ENCODE measurements around the gene MAD1L1. TPM values are rescaled to one million over a fixed set of nuclear protein-coding genes. Genes with fewer than 3 reads are reported as not detected.
"Not testable (repeated sequence)": the region's sequence is repeated elsewhere in the genome, so short reads cannot be mapped to it uniquely, and the experiment has no call there.

MAD1L1 gene
- total and polyA plus RNA-seq, 4 donors: 43.0 to 54.9 (median 49.9) TPM

DNA sequence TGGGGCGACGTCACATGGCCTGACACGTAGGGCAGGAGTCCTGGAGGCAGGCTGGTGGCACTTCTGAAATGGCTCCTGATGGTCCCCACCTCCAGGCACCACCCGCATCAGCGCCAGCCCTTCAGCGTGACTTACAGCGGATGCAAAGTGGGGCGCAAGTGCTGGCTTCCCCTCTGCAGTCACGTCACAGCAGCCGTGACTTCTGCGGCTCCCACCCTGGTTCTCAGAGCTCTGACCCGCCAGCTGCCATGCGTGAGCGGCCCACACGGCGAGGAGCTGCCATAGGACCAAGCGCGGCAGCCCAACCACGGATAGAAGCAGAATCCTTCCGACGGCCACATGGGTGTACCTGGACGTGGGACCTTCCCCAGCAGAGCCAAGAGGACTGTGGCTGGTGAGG, 403.6 kb downstream of the MAD1L1 start:
- Histone ChIP-seq H3K36me3 (ENCODE audit: control insufficient read depth in 4 of 4, insufficient read depth in 4 of 4, low read length in 4 of 4) (no peaks in the 10 kb centered on the region), H3K9ac (ENCODE audit: insufficient read depth in 1 of 2, low read length in 2 of 2) (no peak overlapping the region), H3K9me3 (ENCODE audit: control insufficient read depth in 4 of 4, insufficient read depth in 3 of 4, low read length in 3 of 4) (peaks cover 0 to 6% (median 0%) of the 10 kb centered on the region in 4 donors), H3K4me3 (no peak overlapping the region), H3K27ac (ENCODE audit: low read depth in 1 of 2, low read length in 1 of 2) (no peak overlapping the region), H3K27me3 (ENCODE audit: control insufficient read depth in 3 of 3, insufficient read depth in 3 of 3, low read length in 2 of 3) (no peaks in the 10 kb centered on the region), H3K4me1 (ENCODE audit: control insufficient read depth in 5 of 5, insufficient read depth in 5 of 5, low read length in 5 of 5) (no peaks in the 10 kb centered on the region)
- WGBS, 2 donors: 94% methylated on average over 22 of the region's 22 CpGs
- no peak for DNase-seq
- TF ChIP-seq, protein P1, sequence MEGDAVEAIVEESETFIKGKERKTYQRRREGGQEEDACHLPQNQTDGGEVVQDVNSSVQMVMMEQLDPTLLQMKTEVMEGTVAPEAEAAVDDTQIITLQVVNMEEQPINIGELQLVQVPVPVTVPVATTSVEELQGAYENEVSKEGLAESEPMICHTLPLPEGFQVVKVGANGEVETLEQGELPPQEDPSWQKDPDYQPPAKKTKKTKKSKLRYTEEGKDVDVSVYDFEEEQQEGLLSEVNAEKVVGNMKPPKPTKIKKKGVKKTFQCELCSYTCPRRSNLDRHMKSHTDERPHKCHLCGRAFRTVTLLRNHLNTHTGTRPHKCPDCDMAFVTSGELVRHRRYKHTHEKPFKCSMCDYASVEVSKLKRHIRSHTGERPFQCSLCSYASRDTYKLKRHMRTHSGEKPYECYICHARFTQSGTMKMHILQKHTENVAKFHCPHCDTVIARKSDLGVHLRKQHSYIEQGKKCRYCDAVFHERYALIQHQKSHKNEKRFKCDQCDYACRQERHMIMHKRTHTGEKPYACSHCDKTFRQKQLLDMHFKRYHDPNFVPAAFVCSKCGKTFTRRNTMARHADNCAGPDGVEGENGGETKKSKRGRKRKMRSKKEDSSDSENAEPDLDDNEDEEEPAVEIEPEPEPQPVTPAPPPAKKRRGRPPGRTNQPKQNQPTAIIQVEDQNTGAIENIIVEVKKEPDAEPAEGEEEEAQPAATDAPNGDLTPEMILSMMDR (IDR thresholded peaks at IDR 0.05; ENCODE audit: control extremely low read depth, extremely low read depth): no peak
- ATAC-seq (ENCODE audit: insufficient read depth, low FRiP score): no peak

DNA sequence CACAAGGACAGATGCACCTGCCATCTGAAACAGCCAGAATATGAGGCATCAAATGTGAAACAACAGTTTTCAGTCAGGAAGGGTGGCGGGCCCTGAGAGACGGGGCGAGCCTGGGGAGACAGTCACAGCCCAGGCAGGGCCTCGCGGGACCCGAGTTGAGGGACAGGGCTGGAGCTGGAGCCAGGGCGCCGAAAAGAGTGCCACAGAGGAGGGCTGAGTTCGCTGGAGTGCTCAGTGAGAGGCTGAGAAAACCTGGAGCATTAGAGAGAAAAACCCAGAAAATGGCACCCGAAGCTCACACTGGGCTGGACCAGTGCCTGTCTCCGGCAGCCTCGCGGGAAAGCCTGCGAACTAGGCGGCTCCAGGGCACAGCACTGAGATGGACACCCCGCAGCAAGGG, 404.6 kb downstream of the MAD1L1 start:
- not testable (repeated sequence) for H3K9ac ChIP-seq (ENCODE audit: insufficient read depth in 1 of 2, low read length in 2 of 2); H3K27ac ChIP-seq (ENCODE audit: low read depth in 1 of 2, low read length in 1 of 2); H3K4me1 ChIP-seq (ENCODE audit: control insufficient read depth in 5 of 5, insufficient read depth in 5 of 5, low read length in 5 of 5); ATAC-seq (ENCODE audit: insufficient read depth, low FRiP score); DNase-seq; H3K4me3 ChIP-seq; H3K9me3 ChIP-seq (ENCODE audit: control insufficient read depth in 4 of 4, insufficient read depth in 3 of 4, low read length in 3 of 4); H3K36me3 ChIP-seq (ENCODE audit: control insufficient read depth in 4 of 4, insufficient read depth in 4 of 4, low read length in 4 of 4); H3K27me3 ChIP-seq (ENCODE audit: control insufficient read depth in 3 of 3, insufficient read depth in 3 of 3, low read length in 2 of 3)
- WGBS, 2 donors: 97 to 99% methylated on average over 10 to 16 of the region's 16 CpGs

DNA sequence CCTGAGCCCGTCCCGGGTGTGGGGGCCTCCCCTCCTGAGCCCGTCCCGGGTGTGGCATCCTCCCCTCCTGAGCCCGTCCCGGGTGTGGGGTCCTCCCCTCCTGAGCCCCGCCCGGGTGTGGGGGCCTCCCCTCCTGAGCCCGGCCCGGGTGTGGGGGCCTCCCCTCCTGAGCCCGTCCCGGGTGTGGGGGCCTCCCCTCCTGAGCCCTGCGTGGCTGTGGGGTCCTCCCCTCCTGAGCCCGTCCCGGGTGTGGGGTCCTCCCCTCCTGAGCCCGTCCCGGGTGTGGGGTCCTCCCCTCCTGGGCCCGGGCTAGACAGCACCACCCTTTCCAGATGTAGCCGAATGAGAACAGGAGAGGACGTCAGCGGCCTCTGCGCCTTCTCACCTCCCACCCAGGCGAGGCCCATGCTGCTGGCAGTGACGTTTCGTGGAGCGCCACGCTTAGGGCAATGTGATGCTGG, 405.2 kb downstream of the MAD1L1 start:
- not testable (repeated sequence) for H3K36me3 ChIP-seq (ENCODE audit: control insufficient read depth in 4 of 4, insufficient read depth in 4 of 4, low read length in 4 of 4); ATAC-seq (ENCODE audit: insufficient read depth, low FRiP score); H3K27me3 ChIP-seq (ENCODE audit: control insufficient read depth in 3 of 3, insufficient read depth in 3 of 3, low read length in 2 of 3); H3K4me1 ChIP-seq (ENCODE audit: control insufficient read depth in 5 of 5, insufficient read depth in 5 of 5, low read length in 5 of 5); H3K9me3 ChIP-seq (ENCODE audit: control insufficient read depth in 4 of 4, insufficient read depth in 3 of 4, low read length in 3 of 4); DNase-seq; H3K9ac ChIP-seq (ENCODE audit: insufficient read depth in 1 of 2, low read length in 2 of 2); H3K27ac ChIP-seq (ENCODE audit: low read depth in 1 of 2, low read length in 1 of 2); H3K4me3 ChIP-seq
- WGBS, 2 donors: 89 to 98% methylated on average over 14 to 20 of the region's 27 CpGs

DNA sequence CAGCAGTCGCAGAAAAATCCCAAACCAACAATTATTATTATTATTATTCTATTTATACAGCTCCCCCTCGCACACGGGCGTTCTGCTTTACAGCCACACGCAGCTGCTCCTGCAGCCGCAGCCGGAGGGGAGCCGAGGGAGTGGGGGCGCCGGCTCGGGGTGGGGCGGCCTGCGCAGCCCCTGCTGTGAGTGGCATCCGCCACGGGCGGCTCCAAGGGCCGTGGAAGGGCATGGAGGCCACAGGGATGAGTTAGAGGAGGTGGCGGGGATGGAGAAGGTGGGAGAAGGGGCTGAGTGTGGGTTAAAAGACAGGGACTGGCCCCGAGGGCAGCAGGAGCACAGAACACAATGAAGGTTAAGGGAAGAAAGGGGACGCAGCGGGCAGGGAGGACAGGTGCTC, 405.8 kb downstream of the MAD1L1 start:
- whole genome bisulfite sequencing, 2 donors: 94 to 95% methylated on average over 18 to 20 of the region's 21 CpGs
- not testable (repeated sequence) for H3K27ac ChIP-seq (ENCODE audit: low read depth in 1 of 2, low read length in 1 of 2); H3K36me3 ChIP-seq (ENCODE audit: control insufficient read depth in 4 of 4, insufficient read depth in 4 of 4, low read length in 4 of 4); H3K9me3 ChIP-seq (ENCODE audit: control insufficient read depth in 4 of 4, insufficient read depth in 3 of 4, low read length in 3 of 4); H3K9ac ChIP-seq (ENCODE audit: insufficient read depth in 1 of 2, low read length in 2 of 2); H3K4me3 ChIP-seq; ATAC-seq (ENCODE audit: insufficient read depth, low FRiP score); H3K4me1 ChIP-seq (ENCODE audit: control insufficient read depth in 5 of 5, insufficient read depth in 5 of 5, low read length in 5 of 5); DNase-seq; H3K27me3 ChIP-seq (ENCODE audit: control insufficient read depth in 3 of 3, insufficient read depth in 3 of 3, low read length in 2 of 3)

DNA sequence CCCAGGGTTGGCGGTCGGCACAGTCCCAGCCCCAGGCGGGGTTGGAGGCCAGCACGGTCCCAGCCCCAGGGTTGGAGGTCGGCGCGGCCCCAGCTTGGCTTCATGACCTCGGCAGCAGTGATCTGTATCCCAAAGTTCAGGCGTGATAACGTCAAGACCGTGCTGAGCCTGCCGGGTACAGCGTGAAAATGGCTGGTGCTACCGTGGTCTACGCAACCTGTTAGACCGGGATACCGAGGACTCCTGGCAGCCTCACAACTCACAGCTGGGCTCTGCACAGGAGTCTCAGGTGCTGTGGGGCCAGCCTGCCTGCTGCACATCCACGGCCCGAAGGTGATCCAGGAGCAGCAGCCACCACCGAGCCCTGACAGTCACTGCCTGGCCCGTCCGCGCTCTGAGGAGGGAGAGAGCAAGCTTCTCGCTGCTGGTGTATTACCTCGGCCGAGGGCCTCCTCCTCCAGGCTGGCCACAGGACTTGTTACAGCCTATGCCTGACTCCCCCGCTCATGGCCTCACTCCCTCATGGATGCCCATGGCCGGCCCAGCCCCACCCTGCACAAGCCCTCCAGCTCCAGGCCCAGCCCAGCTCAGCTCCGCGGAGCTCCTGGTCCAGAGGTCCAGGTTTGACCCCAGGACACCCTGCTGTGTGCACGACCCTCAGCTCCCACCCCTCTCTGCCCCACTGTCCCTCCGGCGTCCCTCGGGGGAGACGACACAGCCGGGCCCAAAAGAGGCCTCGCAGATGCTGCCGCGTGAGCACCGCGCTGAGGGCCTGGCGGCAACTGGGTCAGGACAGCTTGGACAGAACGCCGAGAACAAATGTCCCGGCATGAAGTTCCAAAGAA, 406.6 kb downstream of the MAD1L1 start:
- ATAC-seq (ENCODE audit: insufficient read depth, low FRiP score): no peak
- TF ChIP-seq, protein P1 (IDR thresholded peaks at IDR 0.05; ENCODE audit: control extremely low read depth, extremely low read depth): no peak
- 94 to 96% methylated on average over 43 to 45 of the region's 45 CpGs for whole genome bisulfite sequencing, 2 donors

DNA sequence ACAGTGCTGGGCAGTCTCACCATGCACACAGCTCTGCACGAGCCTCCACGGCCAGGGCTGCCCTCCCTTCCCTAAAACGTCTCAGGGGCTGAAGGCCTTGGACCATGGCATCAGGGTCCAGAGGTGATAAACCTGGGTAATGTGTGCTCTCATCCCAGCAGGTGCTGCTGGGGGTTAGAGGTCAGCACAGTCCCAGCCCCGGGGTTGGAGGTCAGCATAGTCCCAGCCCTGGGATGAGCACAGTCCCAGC, 407.2 kb downstream of the MAD1L1 start:
- not testable (repeated sequence) for H3K9ac ChIP-seq (ENCODE audit: insufficient read depth in 1 of 2, low read length in 2 of 2); ATAC-seq (ENCODE audit: insufficient read depth, low FRiP score); DNase-seq; H3K9me3 ChIP-seq (ENCODE audit: control insufficient read depth in 4 of 4, insufficient read depth in 3 of 4, low read length in 3 of 4); H3K4me3 ChIP-seq; H3K27me3 ChIP-seq (ENCODE audit: control insufficient read depth in 3 of 3, insufficient read depth in 3 of 3, low read length in 2 of 3); H3K36me3 ChIP-seq (ENCODE audit: control insufficient read depth in 4 of 4, insufficient read depth in 4 of 4, low read length in 4 of 4); H3K4me1 ChIP-seq (ENCODE audit: control insufficient read depth in 5 of 5, insufficient read depth in 5 of 5, low read length in 5 of 5); H3K27ac ChIP-seq (ENCODE audit: low read depth in 1 of 2, low read length in 1 of 2)
- 93 to 95% methylated on average over 4 of the region's 4 CpGs for WGBS, 2 donors

More for the DNA sequence above, 406.6 kb downstream of the MAD1L1 start:
- Histone ChIP-seq H3K27me3 (ENCODE audit: control insufficient read depth in 3 of 3, insufficient read depth in 3 of 3, low read length in 2 of 3) (no peaks in the 10 kb centered on the region), H3K36me3 (ENCODE audit: control insufficient read depth in 4 of 4, insufficient read depth in 4 of 4, low read length in 4 of 4) (no peaks in the 10 kb centered on the region), H3K4me1 (ENCODE audit: control insufficient read depth in 5 of 5, insufficient read depth in 5 of 5, low read length in 5 of 5) (no peaks in the 10 kb centered on the region), H3K4me3 (no peak overlapping the region), H3K9ac (ENCODE audit: insufficient read depth in 1 of 2, low read length in 2 of 2) (no peak overlapping the region), H3K9me3 (ENCODE audit: control insufficient read depth in 4 of 4, insufficient read depth in 3 of 4, low read length in 3 of 4) (peaks cover 0 to 6% (median 0%) of the 10 kb centered on the region in 4 donors), H3K27ac (ENCODE audit: low read depth in 1 of 2, low read length in 1 of 2) (no peak overlapping the region)
- no peak for DNase-seq
